ENCODE results near the gene KAT6B.
"Not testable (repeated sequence)": the region's sequence is repeated elsewhere in the genome, so short reads cannot be mapped to it uniquely, and the experiment has no call there.

Gene KAT6B

GRCh38 chr10:75035975-75036708, 209.7 kb downstream of the KAT6B start:
- DNase-seq (ENCODE audit: low read depth in 2 of 2): peak in 1 of 2 donors; percentile 25

DNA sequence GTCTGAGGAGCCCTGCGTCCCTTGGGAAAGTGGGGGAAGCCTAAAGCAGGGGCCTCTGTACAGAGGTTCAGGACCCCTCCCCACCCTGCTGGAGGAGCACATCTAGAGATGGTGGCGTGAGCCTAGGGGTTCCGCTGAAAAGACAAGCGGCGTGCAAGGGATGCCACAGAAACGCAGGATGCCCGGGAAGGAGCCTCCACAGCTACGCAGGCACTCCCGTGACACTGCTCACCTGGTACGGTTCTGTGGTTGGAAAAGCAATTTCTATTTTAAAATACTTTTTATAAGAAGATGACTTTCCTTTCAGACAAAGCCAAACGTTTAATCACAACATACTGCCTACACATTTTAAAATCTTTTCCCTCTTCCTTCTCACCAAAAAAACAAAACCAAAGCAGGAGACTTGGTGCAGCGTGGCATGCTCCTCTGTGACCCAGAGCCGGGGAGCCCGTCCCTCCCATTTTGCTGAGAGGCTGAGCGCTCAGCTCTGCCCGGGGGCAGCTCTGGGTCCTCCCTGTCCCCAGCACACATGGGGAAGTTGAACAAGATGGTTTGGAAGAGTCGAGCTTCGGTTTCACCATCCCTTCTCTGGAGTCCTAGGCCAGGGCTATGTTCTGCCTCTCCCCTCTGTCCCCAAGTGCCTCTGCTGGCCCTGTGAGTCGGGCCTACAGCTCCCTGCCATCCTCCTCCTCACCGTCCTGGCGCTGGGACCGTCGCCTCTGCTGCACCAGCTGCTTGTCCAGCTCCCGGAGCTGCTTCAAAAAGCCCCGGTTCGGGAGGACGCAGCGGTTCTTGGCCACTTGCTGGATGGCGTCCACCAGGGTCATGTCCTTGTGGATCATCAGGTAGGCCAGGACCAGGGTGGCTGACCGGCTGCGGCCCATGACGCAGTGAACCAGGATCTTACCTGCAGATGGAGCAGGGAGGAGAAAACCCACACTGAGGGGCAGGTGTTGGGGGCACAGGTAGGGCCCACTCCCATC, 211.1 kb downstream of the KAT6B start:
- no peak for DNase-seq (ENCODE audit: low read depth in 2 of 2)

GRCh38 chr10:75038335-75038734, 211.9 kb downstream of the KAT6B start:
- no peak for DNase-seq (ENCODE audit: low read depth in 2 of 2)

- no peak for DNase-seq (ENCODE audit: low read depth in 2 of 2)
These were observed 214.2 kb downstream of the KAT6B start for GRCh38 chr10:75040576-75040975.

DNA sequence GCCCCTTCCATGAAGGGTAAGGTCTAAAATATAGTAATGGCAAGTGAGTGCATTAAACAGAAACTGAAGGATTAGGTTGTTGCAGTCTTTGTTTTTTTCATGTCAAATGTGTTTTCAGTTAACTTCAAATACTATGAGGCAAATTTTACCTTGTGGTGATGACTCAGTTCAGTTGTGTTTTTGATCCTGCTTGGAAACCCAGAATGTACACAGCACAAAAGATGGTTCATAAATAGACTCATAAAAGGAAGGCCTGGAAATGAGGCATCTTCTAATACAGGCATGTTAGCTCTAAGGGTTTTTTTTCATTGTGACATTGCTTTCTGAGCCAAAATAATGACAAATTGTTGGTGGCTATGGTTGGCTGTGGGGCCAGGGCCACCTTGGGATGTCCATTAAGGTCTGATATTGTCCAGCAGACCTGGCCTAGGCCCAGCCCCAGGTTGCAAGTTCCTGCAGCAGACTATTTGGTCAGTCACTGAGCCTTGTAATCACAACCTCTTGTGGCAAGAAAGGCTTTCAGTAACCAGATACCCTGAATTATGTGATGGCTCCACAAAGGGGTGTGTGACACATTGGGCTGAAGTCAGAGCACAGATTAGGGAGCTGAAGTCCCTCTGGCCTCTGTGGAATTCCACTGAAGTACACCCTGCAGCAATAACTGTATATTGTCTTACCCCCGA, 216.0 kb downstream of the KAT6B start:
- no peak for DNase-seq (ENCODE audit: low read depth in 2 of 2)

DNA sequence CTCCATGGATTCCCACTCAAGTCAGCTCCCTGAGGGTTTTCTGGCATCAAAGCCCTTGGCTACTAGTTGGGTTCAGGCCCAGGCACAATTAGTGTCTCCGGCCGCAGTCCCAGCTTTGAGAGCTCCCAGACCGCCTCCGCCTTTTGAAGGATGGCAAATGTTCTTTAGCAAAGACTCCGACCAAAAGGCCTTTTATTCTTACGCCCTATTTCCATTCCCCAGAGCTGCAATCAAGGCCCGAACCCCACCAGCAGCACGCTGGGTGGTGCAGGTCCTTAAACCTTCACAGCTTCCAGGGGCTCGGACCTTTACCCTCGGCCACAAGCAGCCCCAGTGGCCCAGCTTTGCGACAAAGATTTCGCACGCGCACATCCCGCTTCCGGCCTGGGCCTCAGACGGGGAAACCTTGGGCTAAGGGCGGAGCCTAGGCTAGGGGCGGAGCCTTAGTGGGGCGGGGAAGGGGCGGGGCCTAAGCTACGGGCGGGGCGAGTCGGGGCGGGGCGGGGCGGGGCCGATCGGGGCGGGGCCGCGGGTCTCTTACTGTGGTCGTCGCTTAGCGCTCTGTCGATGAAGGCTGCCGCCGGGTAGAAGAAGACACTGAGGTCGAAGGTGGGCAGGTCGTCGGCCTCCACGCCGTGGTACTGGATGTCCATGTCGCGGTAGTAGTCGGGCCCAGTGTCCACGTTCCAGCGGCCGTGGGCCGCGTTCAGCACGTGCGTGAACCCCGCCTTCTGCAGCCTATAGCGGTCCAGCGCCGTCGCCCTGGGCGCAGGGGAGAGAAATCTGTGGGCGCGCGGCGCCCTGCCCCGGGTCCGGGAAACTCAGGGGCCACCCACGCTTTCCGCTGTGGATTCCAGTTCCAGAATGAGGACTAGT, 217.1 kb downstream of the KAT6B start:
- peak; percentile 30 to 39 for DNase-seq (ENCODE audit: low read depth in 2 of 2)

GRCh38 chr10:75048669-75049098, 222.3 kb downstream of the KAT6B start:
- DNase-seq (ENCODE audit: low read depth in 2 of 2): no peak

DNA sequence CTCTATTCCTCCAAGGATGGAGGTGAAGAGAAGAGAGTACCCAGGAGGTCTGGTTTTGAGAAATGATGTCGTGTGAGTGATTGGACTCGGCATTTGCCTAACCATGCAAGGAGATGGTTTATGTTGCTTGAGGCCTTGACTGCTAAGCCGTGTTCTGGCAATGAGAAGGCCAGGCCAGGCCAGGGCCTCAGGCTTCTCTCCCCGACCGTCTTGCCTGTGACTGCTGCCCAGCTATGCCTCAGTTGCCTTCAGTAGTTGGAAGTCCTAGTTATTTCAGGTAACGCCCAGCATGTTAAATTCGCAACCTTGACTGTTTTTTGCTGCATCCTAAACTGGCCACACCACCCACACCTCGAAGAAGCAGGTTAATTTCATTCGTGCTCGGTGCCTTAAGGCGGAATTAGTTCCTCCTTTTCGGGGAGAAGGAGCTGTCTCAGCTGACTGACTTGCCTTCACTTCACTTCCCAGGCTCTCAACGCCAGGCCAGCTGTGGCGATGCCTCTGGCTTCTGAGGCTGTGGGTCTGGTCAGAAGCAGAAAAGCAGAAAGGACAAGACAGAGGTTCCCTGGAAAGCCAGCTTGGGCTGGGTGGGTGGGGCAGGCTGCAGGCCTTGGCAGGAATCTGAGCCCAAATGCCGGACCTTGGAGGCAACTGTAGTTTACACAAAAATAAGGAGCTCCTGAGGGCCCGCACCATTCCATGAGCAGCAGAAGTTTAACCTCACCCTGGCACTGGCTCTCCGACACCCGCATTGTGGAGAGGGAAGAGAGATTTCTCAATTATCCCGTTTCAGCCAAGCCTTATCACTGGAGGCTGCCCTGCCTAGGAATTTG, 223.1 kb downstream of the KAT6B start:
- DNase-seq (ENCODE audit: low read depth in 2 of 2): no peak

- DNase-seq (ENCODE audit: low read depth in 2 of 2): no peak
These were observed 223.9 kb downstream of the KAT6B start for GRCh38 chr10:75050149-75050919.

GRCh38 chr10:75051308-75051707, 224.9 kb downstream of the KAT6B start:
- no peak for DNase-seq (ENCODE audit: low read depth in 2 of 2)

- DNase-seq (ENCODE audit: low read depth in 2 of 2): not testable (repeated sequence)
These were observed 229.6 kb downstream of the KAT6B start for GRCh38 chr10:75055896-75056406.

- DNase-seq (ENCODE audit: low read depth in 2 of 2): no peak
These were observed 231.3 kb downstream of the KAT6B start for GRCh38 chr10:75057680-75058079.

DNA sequence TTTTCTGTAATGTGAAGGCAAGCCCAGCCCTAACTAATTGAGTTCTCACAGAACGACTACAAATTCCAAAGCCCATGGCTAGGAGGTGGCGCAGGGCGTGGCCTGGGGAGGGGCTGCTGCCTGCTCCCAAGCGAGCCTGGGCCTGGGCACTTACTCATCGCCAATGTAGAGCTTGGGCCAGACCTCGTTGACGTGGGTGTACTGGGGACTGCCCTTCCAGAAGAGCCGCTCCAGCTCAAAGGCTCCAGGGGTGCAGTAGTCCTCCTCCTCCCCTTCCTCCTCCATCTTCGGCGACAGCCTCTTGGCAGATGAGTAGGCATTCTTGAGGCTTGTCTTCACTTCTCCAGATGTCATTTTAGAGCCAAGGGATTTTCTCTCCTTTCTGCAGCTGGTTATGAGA, 231.8 kb downstream of the KAT6B start:
- no peak for DNase-seq (ENCODE audit: low read depth in 2 of 2)

GRCh38 chr10:75061709-75062505, 235.5 kb downstream of the KAT6B start:
- no peak for DNase-seq (ENCODE audit: low read depth in 2 of 2)

- no peak for DNase-seq (ENCODE audit: low read depth in 2 of 2)
These were observed 236.3 kb downstream of the KAT6B start for GRCh38 chr10:75062506-75063299.

- DNase-seq (ENCODE audit: low read depth in 2 of 2): no peak
These were observed 237.2 kb downstream of the KAT6B start for GRCh38 chr10:75063461-75064230.

DNA sequence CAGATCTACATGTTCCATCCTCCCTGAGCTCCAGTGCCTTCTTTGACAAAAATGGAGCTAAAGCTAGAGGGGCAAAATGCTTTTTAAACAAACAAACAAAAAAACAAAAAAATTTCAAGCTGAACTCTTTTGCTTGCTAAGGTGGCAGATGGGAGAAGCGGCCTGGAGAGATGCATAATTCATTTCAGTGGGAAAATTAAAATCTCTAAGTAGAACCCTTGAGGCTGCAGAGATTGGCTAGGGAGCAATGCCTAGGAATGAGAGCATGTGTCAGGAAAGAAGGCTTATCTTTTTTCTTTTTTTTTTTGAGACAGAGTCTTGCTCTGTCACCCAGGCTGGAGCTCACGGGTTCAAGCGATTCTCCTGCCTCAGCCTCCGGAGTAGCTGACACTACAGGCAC, 238.7 kb downstream of the KAT6B start:
- no peak for DNase-seq (ENCODE audit: low read depth in 2 of 2)
